Retinal pigment epithelial cell (primary cell): ENCODE measurements around the gene TMEM169.
A peak's percentile ranks its signal among the peaks of the same experiment; 100 is the strongest.

ENCODE experiments used
- DNase-seq: peaks from one replicate; pipeline ENCODE4 v3.0.0-alpha.2; 2010; ENCODE audit warnings: low read depth
- H3K4me3 ChIP-seq: 2 replicates; pipeline ENCODE4 v1.5.1; 2011; ENCODE audit warnings: mild to moderate bottlenecking, low read length, control low read depth, moderate library complexity
- CTCF ChIP-seq: conservative IDR thresholded peaks from 2 replicates; pipeline ENCODE4 v1.5.1; 2011; ENCODE audit warnings: low read depth, low read length, control low read depth, inconsistent platforms

TMEM169 gene

DNA sequence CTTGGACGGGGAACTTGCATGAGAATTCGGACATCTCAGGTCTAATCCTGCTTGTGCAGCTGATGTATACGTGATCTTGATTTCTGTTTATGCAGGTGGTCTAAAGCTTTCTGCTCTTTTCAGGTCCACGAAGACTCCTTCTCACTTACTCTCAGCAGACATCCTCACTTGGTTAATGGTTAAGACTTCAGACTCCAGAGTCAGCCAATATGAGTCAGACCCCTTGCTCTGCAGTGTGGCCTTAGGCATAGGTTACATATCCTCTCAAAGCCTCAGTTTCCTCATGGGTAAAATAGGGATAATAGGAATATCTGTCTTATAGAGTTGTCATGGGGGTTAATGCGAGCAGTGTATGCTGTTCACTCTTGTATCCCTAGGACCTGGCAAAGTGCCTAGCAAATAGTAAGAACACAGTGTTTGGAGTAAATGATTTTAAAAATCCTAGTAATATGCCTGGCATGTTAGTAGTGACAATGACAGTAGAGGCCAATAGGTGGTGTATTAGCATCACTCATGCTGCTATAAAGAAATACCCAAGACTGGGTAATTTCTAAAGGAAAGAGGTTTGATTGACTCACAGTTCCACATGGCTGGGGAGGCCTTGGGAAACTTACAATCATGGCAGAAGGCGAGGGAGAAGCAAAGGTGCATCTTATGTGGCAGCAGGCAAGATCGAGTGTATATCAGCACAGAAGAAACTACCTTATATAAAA lies 69.8 kb downstream of the TMEM169 start:
- TF ChIP-seq CTCF: peak; percentile 39
- DNase-seq: no peak

More for the DNA sequence above, 69.8 kb downstream of the TMEM169 start:
- no peak overlapping the region for H3K4me3 ChIP-seq
